C4-2B (cell line): ENCODE results near the gene LIN28B.

Experiments used
- CTCF ChIP-seq: fragments of 450-650 bp; conservative IDR thresholded peaks from 2 replicates; pipeline ENCODE4 v1.5.1; 2017; ENCODE audit warnings: mild to moderate bottlenecking
- ZFX ChIP-seq: fragments of 450-650 bp; IDR thresholded peaks from 2 replicates; pipeline ENCODE4 v1.6.1; 2017

GRCh38 chr6:104986625-104987024 lies 29.7 kb downstream of the LIN28B start:
- no peak for TF ChIP-seq CTCF
- TF ChIP-seq ZFX: no peak
